Measurements from ENCODE around the gene KLHDC4.
"Not testable (repeated sequence)": the region's sequence is repeated elsewhere in the genome, so short reads cannot be mapped to it uniquely, and the experiment has no call there.

KLHDC4 gene

GRCh38 chr16:87741700-87742415 lies 23.9 kb downstream of the KLHDC4 start:
- no peak for DNase-seq

- DNase-seq, result no peak
Observed at GRCh38 chr16:87740909-87741424, 24.8 kb downstream of the KLHDC4 start.

- no peak for DNase-seq
Observed at GRCh38 chr16:87740441-87740840, 25.3 kb downstream of the KLHDC4 start.

- no peak for DNase-seq
Observed at GRCh38 chr16:87739801-87740200, 26.0 kb downstream of the KLHDC4 start.

GRCh38 chr16:87736008-87736382 lies 29.8 kb downstream of the KLHDC4 start:
- DNase-seq, result no peak

GRCh38 chr16:87735270-87736007 lies 30.3 kb downstream of the KLHDC4 start:
- no peak for DNase-seq

GRCh38 chr16:87734644-87735043 lies 31.1 kb downstream of the KLHDC4 start:
- no peak for DNase-seq

- DNase-seq, result no peak
Observed at GRCh38 chr16:87733190-87733589, 32.6 kb downstream of the KLHDC4 start.

- DNase-seq, result no peak
Observed at GRCh38 chr16:87731607-87732006, 34.2 kb downstream of the KLHDC4 start.

- no peak for DNase-seq
Observed at GRCh38 chr16:87729266-87729954, 36.4 kb downstream of the KLHDC4 start.

- DNase-seq, result no peak
Observed at GRCh38 chr16:87728026-87728425, 37.8 kb downstream of the KLHDC4 start.

- DNase-seq, result no peak
Observed at GRCh38 chr16:87727346-87727745, 38.4 kb downstream of the KLHDC4 start.

GRCh38 chr16:87726577-87726976 lies 39.2 kb downstream of the KLHDC4 start:
- not testable (repeated sequence) for DNase-seq

- DNase-seq, result no peak
Observed at GRCh38 chr16:87725596-87726235, 40.1 kb downstream of the KLHDC4 start.

- no peak for DNase-seq
Observed at GRCh38 chr16:87724490-87725291, 41.1 kb downstream of the KLHDC4 start.

- DNase-seq, result peak; percentile 11 to 51
Observed at GRCh38 chr16:87723226-87723623, 42.6 kb downstream of the KLHDC4 start.

- DNase-seq, result no peak
Observed at GRCh38 chr16:87722590-87723225, 43.1 kb downstream of the KLHDC4 start.

- no peak for DNase-seq
Observed at GRCh38 chr16:87721622-87722585, 43.9 kb downstream of the KLHDC4 start.

- no peak for DNase-seq
Observed at GRCh38 chr16:87720446-87720845, 45.3 kb downstream of the KLHDC4 start.

GRCh38 chr16:87718831-87719230 lies 47.0 kb downstream of the KLHDC4 start:
- not testable (repeated sequence) for DNase-seq
